OCI-M2 (cell line): ENCODE results near the gene TIE1.

Source experiments
- DNase-seq: peaks from one replicate; lab custom pipeline; 2025; ENCODE audit not compliant: unreplicated experiment; lab: John Stamatoyannopoulos, UW

Gene TIE1

DNA sequence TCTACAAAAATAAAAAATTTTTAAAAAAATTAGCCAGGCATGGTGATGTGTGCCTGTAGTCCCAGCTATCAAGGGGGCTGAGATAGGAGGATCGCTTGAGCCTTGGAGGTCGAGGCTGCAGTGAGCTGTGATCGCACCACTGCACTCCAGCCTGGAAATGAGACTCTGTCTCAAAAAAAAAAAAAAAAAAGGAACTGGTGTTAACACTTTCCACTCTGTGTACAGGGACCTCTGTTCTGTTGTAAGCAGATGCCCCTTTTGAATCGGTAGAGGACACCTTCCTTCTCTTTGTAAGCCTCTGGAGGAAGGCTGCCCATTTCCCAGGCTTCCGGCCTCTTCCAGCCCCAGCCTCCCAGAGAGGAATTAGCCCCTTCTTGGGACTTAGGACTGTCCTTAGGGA lies 8.1 kb upstream of the TIE1 start:
- no peak for DNase-seq

DNA sequence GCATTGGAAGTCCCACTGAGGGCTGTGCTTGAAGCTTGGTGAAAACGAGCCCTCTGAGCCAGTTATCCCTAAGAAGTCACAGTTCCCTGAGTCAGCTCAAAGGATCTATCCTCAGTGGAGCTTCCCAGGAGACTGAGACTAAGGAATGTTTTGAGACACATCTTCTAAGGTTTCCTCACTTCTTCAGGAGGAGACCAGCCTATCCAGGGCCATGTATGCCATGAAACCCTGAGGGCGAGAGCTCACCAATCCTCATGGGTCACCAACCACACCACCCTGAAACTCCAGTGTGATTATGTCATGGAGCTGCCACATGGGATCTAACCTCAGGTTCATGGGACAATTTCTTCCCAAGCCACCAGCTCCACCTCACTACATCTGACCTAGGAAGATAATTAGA lies 7.6 kb upstream of the TIE1 start:
- DNase-seq = no peak

DNA sequence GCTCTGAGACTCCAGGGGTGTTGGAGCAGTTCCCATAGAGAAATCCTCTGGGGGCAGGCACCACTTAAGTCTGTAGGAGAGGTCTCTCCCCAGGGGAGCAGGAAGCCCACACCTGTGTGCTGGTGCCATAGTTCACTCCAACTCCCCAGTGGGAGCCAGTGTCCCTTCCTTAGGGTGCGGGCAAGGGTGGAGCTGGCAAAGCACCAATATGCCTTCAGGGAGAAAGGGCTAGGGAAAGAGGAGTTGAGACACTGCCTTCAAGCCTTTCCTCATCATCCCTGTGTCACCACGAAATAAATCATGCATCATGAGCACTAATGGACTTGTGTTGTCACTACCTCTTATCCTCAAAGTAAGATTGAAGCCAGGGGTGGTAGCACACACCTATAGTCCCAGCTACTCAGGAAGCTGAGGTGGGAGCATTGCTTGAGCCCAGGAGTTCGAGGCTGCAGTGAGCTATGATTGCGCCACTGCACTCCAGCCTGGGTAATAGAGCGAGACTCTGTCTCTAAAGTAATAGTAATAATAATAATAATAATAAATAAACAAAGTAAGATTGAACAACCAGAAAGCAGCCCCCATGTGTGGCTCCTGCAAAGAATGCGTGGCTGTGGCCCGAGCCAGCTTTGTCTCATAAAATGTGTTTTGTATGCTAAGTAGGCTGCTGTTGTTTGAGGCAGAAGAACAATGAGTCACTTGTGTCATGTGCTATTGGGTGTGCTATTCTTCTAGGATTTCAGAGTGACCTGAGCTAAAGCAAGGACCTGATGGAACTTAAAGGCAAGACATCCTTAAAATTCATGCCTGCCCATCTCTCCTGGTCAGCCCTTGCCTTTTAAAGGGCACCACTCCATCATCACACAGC lies 6.7 kb upstream of the TIE1 start:
- no peak for DNase-seq

GRCh38 chr1:43294761-43295160 lies 6.0 kb upstream of the TIE1 start:
- no peak for DNase-seq

GRCh38 chr1:43296207-43296606 lies 4.6 kb upstream of the TIE1 start:
- no peak for DNase-seq

DNA sequence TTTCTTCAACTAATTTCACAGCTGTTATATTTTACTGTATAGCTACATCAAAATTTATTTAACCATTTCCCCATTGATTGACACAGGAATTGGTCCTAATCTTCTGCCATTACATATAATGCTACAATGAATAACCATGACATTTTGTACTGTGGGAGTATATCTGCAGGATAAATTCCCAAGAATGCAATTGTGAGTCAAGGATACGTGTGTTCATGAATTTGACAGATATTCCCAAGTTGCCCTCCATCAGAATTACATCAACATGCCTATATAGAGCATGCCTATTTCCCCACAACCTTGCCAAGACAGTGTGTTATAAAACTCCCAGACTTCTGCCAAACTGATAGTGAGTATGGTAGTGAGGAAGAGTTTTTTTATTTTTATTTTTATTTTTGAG lies 2.7 kb upstream of the TIE1 start:
- DNase-seq = no peak

- no peak for DNase-seq
Observed at GRCh38 chr1:43299101-43299500, 1.7 kb upstream of the TIE1 start.

DNA sequence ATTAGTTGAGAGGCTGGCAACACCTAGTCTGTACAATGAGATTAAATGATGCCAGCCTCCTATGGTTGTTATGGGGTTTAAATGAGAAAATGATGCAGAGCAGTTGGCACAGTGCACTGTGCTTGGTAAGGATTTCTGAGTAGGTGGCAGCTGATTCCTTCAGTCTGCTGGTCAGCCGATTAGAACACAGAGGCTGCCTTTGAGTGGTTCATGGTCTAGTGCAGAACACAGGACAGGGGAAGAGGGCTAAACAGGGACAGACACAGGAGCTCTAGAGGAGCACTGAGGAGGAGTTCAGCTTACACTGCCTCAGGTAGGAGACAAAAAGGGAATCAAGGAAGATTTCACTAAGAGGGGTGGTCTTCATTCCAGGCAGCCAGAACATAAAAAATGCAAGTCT lies 1.4 kb downstream of the TIE1 start:
- no peak for DNase-seq

GRCh38 chr1:43302721-43303470 lies 2.1 kb downstream of the TIE1 start:
- no peak for DNase-seq

DNA sequence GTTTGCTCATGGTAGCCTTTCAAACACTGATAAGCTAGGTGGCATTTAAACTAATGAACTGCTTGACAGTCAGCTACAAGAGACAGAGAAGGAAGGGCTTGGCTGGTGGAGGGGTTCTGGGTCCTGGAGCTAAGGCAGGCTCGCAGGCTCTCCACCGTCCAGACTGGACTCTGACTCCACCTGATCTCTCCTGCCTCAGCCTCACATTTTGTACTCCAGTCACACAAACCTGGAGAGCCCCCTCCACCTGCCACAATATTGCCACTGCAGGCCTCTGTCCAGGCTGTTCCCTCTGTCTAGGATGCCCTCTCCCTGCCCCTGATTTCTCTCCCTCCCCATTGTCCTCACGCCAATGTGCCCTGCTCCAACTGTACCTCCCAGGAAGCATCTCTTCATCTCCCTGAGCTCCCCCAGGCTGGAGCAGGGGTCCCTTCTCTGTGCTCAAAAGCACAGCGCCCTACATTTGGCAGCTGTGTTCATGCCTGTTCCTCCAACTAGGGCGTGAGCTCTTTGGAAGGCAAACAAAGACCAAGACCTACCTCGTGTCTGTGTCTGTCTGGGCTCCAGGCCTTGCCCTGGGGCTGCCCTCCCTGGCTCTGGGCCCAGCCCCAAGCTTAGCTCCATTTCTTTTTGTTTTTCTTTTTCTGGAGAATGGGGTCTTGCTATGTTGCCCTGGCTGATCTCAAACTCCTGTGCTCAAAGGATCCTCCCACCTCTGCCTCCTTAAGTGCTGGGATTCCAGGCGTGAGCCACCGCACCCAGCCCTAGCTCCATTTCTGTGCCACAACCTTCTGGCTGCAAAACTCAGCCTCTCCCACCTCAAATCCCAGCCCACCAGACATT lies 2.9 kb downstream of the TIE1 start:
- DNase-seq = no peak

- no peak for DNase-seq
Observed at GRCh38 chr1:43304314-43304681, 3.5 kb downstream of the TIE1 start.

DNA sequence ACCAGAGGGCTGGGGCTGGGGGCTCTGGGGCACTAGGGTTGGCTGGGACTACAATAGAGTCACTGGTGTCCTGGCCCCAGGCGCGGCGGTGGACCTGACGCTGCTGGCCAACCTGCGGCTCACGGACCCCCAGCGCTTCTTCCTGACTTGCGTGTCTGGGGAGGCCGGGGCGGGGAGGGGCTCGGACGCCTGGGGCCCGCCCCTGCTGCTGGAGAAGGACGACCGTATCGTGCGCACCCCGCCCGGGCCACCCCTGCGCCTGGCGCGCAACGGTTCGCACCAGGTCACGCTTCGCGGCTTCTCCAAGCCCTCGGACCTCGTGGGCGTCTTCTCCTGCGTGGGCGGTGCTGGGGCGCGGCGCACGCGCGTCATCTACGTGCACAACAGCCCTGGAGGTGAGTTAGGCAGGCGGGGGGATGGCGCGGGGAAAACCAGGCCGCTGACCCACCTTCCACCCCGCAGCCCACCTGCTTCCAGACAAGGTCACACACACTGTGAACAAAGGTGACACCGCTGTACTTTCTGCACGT lies 4.1 kb downstream of the TIE1 start:
- no peak for DNase-seq

- no peak for DNase-seq
Observed at GRCh38 chr1:43305461-43305860, 4.7 kb downstream of the TIE1 start.

DNA sequence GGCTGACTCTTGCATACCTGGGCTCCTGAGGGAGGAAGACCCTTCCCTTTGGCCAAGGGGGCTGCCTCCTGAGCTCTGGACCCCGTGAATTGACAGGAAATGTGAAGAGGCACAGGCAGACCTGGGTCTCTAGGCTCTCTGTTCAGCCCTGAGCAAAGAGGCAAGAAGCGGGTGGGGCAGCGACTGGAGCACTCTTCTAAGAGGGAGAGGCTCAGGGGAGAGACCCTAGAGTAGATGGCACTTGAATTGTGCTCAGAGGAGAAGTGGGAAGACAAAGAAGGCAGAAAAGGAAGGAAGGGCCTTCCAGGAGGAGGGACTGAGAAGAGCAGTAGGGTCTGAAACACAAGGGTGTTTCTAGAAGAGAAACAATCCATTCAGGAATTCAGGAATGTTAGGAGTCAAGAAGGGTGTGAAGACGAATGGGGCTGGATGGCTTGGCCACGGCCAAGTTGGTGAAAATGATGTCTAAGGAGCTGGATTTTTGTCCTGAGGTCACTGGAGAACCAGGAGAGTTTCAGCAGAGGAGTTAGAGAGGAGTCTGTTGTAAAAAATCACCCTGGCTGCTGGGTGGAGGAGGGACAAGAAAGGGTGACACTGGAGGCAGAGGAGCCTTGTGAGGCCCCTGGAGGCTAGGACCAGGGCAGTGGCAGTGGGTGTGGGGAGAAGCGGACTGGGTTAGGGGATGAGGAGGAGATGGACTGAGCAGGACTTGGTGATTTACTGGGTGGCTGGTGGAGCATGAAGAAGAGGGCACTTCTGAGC lies 5.3 kb downstream of the TIE1 start:
- no peak for DNase-seq

DNA sequence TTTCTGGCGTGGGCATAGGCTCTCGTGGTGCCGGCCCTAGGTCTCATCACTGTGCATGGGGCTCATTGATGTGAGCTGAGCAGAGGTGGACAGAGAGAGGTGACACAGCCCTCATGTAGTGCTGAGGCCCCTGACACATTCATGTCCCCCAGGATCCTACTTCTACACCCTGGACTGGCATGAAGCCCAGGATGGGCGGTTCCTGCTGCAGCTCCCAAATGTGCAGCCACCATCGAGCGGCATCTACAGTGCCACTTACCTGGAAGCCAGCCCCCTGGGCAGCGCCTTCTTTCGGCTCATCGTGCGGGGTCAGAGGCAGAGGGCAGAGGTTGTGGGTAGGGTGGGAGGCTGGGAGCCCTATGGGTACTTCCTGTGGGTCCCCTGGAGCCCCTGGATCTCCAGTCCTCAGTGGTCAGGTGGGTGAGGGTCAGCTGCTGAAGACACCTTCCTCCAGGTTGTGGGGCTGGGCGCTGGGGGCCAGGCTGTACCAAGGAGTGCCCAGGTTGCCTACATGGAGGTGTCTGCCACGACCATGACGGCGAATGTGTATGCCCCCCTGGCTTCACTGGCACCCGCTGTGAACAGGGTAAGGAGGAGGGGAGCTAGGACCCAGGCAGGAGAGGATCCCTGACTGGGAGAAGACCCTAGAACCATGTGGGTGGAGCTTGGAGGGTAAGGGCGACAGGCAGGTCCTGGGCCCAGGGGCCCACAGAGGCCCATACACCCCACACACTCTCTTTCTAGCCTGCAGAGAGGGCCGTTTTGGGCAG lies 6.1 kb downstream of the TIE1 start:
- DNase-seq = no peak

DNA sequence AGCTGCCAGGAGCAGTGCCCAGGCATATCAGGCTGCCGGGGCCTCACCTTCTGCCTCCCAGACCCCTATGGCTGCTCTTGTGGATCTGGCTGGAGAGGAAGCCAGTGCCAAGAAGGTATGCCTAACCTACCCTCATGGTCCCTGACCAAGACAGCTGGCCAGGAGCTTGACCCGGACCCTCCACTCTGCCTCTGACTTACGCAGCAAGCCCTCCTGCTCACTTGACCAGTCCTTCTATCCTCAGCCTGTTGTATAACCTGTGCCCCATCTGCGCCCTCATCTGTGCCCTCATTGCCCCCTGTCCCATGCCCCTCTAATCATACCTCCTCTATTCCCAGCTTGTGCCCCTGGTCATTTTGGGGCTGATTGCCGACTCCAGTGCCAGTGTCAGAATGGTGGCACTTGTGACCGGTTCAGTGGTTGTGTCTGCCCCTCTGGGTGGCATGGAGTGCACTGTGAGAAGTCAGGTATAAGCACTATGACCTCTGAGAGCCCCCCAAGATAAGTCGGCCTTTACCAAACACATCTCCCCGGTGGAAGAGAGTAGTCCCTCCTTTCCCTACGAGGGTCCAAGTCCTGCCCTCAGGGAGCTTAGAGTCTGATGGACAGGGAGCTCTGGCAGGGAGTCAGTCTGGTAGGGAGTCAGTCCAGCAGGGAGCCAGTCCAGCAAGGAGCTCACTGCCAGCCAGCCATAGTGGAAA lies 6.8 kb downstream of the TIE1 start:
- no peak for DNase-seq

DNA sequence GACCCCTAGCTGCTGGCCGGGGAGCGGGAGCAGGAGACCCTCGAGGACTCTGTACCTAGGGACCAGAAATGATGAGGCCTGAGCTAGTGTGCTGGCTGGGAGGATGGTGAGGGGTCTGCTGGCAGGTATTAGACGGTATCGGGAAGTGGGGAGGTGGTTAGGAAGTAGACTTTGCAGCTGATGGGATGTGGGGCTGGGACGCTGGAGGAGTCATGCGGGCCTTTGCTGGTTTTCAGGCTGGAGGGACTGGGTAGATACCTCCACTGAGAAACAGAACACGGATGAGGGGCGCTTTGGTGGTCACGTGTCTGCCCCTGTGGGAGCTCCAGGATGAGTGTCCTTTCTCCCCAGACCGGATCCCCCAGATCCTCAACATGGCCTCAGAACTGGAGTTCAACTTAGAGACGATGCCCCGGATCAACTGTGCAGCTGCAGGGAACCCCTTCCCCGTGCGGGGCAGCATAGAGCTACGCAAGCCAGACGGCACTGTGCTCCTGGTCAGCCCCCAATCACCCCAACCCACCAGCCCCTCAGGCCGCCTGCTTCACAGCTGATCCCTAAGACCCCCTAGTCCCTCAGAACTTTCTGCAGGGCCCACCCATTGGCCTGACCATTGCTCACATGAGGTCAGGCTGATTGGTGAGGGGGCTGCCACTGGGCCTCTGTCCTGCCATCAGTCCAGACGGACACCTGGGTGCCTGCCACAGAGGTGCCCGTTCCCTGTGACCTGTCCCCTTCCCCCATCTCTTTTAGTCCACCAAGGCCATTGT lies 8.0 kb downstream of the TIE1 start:
- DNase-seq = no peak

DNA sequence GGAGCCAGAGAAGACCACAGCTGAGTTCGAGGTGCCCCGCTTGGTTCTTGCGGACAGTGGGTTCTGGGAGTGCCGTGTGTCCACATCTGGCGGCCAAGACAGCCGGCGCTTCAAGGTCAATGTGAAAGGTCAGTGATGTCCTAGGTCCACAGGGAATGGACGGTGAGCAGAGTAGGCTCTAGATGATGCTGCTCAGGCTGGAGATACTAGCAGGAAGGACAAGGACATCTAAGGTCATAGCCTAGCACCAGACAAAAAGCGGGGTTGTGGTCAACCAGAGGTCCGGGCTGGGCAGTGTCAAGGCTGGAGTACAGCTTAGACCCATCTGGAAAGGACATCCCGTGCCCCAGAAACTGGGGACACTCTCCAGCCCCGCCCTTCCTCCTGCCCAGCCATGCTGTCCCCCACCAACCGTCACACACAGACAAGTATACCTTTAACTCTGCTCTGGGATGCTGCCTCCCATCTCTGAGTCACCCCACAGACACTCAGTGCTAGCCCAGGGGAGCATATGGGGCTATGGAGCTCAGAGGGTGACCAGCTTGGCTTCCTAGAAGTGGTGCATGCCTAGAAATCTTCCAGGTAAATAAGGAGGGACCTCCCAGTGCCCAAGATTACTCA lies 8.7 kb downstream of the TIE1 start:
- no peak for DNase-seq
